Endothelial cell of hepatic sinusoid (primary cell): ENCODE measurements around the gene PRKCZ.

Experiments
- in situ Hi-C: cut with HindIII; loops from 2 replicates; pipeline ENCODE4 v1.10.0; 2017; ENCODE audit warnings: low sequenced_read_pairs

Gene PRKCZ

DNA sequence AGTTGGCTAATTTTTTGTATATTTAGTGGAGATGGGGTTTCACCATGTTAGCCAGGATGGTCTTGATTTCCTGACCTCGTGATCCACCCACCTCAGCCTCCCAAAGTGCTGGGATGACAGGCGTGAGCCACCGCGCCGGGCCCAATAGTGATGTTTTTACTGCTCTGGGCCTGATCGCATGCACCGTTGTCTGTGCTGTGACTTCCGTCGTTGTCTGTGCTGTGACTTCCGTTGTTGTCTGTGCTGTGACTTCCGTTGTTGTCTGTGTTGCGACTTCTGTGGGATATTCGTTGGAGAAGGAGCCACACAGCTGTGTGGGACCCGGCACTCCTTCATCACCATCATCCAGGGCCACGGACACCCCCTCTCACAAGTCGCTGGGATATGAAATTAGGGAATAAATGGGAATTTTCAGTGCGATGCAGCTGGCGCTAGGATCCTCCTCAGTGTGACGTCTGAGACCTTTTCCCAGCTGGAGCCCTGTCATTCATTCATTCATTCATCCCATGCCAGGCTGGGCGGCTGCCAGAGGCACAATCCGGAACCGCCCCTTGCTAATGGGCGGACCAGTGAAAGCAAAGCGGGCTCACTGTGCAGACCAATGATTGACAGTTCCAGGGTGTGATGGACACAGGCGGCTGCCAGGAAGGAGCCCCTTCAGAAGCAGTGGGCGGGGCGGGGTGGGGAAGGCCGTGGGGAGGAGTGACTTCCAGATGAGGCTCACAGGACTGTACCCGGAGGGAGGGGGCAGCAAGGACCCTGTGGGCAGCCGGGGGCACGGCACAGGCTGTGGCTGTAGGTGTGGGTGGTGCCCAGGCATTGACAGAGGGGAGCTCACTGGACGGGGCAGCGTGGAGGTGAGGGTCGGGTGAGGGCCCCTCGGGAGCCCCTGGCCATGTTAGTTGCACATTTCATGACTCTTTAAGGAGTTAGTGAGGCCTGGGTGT is 48.9 kb downstream of the PRKCZ start:
- in situ Hi-C loops = no loop called here

DNA sequence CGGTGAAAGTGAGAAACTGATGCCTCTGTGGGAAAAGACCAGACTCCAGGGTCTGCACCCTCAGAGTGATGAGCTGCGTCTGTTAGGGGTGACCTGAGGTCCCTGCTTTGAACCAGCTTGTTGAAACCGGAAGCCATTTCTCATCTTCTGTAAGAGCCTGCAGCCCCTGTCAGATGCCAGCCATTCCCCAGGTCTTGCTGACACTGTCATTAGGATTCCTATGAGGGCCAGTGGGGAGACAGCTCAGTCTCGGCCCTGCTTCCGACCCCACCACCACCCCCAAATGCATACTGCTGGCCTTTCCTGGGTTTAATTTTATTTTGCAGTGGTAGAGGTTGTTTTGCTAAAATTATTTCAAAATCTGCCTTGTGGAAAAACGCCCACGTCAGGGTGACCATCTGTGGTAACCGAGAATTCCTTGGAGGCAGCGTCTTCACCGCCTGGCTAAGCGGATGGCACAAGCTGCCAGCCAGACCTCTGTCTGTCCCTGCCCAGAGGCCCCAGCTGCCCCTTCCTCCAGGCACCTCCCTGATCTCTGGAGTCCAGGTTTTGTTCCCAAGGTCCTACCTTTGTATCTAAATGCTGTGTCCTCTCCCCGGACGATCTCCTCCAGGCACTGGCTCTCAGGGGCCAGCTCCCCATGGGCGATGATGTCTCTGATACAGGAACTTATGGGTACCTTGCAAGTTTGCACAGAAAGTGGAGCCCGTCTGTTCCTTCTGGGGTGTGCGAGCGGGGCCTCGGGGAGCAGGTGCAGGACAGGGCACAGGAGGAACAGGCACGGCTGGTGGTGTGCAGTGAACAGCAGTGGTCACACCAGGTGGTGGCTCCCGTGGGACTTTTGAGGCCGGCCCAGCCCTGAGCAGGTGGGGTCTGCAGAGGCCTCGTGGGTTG is 49.9 kb downstream of the PRKCZ start:
- in situ Hi-C loops = no loop called here

- in situ Hi-C loops = no loop called here
Observed at GRCh38 chr1:2100780-2101108, 50.5 kb downstream of the PRKCZ start.

DNA sequence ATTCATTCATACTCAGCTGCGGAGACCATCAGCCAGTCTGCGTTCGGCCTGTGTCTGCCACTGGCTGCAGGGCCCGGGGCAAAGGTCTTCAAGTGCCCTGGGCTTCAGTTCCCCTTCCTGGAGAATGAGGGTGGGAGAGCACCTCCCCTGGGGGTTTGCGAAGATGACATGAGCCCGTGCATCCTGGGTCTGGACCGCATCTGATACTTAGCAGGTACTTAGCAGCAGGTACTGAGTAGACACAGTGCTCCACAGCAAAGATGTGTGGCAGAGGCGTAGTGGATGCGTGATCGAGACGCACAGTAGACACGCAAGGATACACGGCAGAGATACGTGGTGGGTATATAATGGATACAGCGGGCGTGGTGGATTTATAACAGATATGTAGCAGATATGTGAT is 51.3 kb downstream of the PRKCZ start:
- in situ Hi-C loops = no loop called here

DNA sequence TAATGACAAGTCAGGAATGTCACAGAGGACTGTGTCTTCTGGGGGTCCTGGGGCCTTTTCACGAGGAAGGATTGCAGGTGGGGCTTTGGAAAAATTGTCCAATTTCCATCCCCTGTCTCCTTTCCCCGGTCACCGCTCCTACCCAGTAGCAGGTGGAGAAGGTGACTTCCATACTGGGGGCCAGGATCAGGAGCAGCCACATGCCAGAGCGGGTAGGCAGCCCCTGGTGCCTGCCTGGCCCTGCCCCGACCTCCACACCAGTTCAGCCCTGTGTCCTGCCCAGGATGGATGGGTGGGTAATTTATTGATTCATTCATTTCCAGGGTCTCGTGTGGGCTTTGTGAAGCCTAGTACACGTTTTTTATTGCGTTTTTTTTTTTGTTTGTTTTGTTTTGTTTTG is 51.7 kb downstream of the PRKCZ start:
- in situ Hi-C loops = no loop called here

- in situ Hi-C loops = no loop called here
Observed at GRCh38 chr1:2102753-2103152, 52.5 kb downstream of the PRKCZ start.

DNA sequence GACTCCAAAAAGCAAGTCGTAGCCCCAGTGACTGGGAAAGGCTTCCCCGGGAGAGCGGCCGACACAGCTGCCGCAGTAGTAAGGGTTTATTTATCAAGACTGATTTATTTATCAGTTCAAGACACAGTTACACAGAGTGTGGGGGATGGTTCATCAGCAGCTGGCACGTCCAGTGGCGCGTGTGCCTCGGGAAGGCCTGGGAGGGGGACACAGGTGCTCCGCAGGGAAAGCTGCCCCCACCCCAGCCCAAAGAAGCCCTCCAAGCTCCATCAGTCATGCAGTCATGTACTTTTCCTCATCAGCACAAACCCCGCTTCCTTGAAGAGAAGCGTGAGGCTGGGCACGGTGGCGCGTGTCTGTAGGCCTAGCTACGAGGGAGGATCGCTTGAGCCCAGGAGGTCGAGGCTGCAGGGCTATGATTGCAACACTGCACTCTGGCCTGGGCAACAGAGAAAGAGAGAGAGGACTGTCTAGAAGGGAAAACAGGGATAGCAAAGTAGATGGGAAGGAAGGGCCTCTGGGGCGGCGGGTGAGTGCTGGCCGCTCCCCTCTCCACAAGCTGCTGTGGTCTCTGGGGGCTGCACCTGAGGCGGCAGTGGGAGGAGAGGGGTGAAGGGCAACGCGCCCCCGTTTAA is 53.2 kb downstream of the PRKCZ start:
- in situ Hi-C loops = no loop called here

DNA sequence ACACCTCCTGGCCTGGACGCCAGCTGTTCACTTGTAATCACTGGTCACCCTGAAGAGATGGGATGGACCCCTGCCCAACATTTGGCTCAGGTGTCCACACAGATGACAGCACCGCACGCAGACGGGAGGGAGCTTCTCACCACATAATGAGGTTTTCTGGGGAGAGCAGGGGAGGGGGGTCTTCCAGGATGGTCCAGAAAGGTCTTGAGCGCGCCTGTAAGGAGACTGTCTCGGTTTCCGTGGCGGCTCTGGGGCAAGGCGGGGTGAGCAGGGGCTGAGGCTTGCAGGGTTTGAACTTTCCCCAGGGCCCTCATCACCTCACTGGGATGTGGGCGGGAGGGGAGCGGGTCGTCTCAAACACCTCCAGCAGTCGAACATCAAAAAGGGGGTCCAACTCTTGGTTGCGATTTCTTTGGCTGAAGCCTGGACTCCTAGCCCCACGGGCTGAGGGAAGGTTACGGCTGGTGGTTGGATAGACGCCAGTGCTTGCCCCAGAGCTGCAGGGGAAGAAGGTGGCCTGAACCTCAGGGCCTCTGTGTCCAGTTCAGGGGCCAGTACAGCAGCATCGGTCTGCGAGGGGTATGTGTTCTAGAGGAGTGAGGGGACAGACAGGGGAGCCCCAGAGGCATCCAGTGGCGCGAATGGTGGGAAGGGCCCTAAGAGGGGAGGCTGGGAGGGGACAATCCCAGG is 53.8 kb downstream of the PRKCZ start:
- in situ Hi-C loops = no loop called here

- in situ Hi-C loops = no loop called here
Observed at GRCh38 chr1:2104621-2105427, 54.6 kb downstream of the PRKCZ start.

DNA sequence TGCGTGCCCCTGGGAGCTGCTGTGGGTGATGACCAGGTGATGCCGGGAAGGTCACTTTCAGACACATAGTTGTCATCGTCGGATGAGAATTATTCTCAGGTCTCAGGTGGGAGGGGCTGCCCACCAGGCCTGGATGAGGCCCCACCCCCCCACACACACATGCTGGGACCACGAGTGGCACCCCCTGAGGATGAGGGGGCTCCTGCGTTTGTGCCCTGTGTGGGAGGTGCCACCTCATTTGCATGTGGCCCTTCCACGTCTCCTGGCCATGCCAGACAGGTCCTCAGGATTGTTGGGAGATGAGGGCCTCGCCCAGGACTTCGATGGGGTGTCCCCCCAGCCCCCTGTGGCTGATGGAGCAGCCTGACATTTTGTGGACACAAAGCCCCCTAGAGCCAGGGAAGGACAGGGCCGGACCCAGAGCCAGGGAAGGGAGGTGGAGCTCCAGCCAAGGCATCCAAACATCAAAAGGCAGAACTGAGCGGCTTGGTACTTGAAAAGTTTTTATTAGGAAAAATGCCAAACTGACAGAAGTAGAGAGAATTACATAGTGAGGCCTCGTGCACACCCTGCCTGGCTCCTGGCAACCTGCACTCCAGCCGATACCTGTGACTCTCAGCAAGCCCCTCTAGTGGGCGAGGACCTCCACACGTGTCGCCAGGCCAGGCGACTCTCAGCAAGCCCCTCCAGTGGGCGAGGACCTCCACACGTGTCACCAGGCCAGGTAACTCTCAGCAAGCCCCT is 55.7 kb downstream of the PRKCZ start:
- in situ Hi-C loops = no loop called here

DNA sequence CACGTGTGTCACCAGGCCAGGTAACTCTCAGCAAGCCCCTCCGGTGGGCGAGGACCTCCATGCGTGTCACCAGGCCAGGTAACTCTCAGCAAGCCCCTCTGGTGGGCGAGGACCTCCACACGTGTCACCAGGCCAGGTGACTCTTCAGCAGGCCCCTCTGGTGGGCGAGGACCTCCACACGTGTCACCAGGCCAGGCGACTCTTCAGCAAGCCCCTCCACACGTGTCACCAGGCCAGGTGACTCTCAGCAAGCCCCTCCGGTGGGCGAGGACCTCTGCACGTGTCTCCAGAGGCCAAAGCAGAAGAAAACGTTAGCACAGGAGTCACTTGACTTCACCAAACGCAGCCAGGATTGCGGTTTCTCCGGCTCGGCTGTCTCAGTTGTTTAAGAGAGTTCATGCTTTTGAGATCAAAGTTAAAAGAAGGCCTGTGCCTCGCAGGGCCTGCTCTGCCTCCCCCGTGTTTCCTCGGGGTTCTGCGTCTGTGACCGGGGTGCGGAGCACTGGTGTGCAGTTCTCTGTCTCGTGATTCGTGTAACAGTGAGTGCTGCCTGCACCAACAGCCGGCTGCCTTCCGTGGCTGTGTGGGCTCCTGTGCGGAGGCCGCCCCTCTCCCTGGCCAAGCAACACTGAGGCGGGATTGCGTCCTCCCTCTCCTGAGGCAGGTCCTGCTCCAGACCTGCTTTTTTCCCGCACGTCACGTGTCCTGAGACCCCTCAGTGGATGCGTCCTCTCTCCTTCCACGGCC is 56.6 kb downstream of the PRKCZ start:
- in situ Hi-C loops = no loop called here

- in situ Hi-C loops = no loop called here
Observed at GRCh38 chr1:2107586-2108212, 57.5 kb downstream of the PRKCZ start.

GRCh38 chr1:2108213-2108876 is 58.1 kb downstream of the PRKCZ start:
- in situ Hi-C loops = no loop called here

- in situ Hi-C loops = no loop called here
Observed at GRCh38 chr1:2108877-2109580, 58.8 kb downstream of the PRKCZ start.

GRCh38 chr1:2109581-2110021 is 59.4 kb downstream of the PRKCZ start:
- in situ Hi-C loops = no loop called here

- in situ Hi-C loops = no loop called here
Observed at GRCh38 chr1:2110191-2110737, 60.1 kb downstream of the PRKCZ start.
